ENCODE data around the gene FOXP1.

The FOXP1 gene

GRCh38 chr3:71307991-71308697 is 275.4 kb downstream of the FOXP1 start:
- H3K4me3 ChIP-seq (replicated peaks; ENCODE audit: low read depth, low read length), result no peak overlapping the region
- no peaks in the 10 kb centered on the region for H3K36me3 ChIP-seq (ENCODE audit: control insufficient read depth, insufficient read depth, low read length)
- H3K27me3 ChIP-seq (replicated peaks; ENCODE audit: control insufficient read depth, insufficient read depth, low read length), result no peaks in the 10 kb centered on the region; the same call in 1 of the 2 replicates
- no peak for TF ChIP-seq CTCF (IDR thresholded peaks at IDR 0.05; ENCODE audit: insufficient read depth, low read length, poor library complexity, severe bottlenecking)
- no peak for DNase-seq (ENCODE audit: extremely low read depth, insufficient read length)

- no peaks in the 10 kb centered on the region; the same call in 1 of the 2 replicates for H3K27me3 ChIP-seq (replicated peaks; ENCODE audit: control insufficient read depth, insufficient read depth, low read length)
- DNase-seq (ENCODE audit: extremely low read depth, insufficient read length), result no peak
- H3K36me3 ChIP-seq (ENCODE audit: control insufficient read depth, insufficient read depth, low read length), result no peaks in the 10 kb centered on the region
- no peak for TF ChIP-seq CTCF (IDR thresholded peaks at IDR 0.05; ENCODE audit: insufficient read depth, low read length, poor library complexity, severe bottlenecking)
- H3K4me3 ChIP-seq (replicated peaks; ENCODE audit: low read depth, low read length), result no peak overlapping the region
These were observed 278.0 kb downstream of the FOXP1 start for GRCh38 chr3:71305231-71306206.

GRCh38 chr3:71304684-71305083 is 278.8 kb downstream of the FOXP1 start:
- Histone ChIP-seq H3K36me3 (ENCODE audit: control insufficient read depth, insufficient read depth, low read length) (no peaks in the 10 kb centered on the region), H3K27me3 (replicated peaks; ENCODE audit: control insufficient read depth, insufficient read depth, low read length) (no peaks in the 10 kb centered on the region; the same call in 1 of the 2 replicates), H3K4me3 (replicated peaks; ENCODE audit: low read depth, low read length) (no peak overlapping the region)
- no peak for DNase-seq (ENCODE audit: extremely low read depth, insufficient read length)
- no peak for TF ChIP-seq CTCF (IDR thresholded peaks at IDR 0.05; ENCODE audit: insufficient read depth, low read length, poor library complexity, severe bottlenecking)

GRCh38 chr3:71304247-71304646 is 279.3 kb downstream of the FOXP1 start:
- Histone ChIP-seq H3K36me3 (ENCODE audit: control insufficient read depth, insufficient read depth, low read length) (no peaks in the 10 kb centered on the region), H3K4me3 (replicated peaks; ENCODE audit: low read depth, low read length) (no peak overlapping the region), H3K27me3 (replicated peaks; ENCODE audit: control insufficient read depth, insufficient read depth, low read length) (no peaks in the 10 kb centered on the region; the same call in 1 of the 2 replicates)
- no peak for DNase-seq (ENCODE audit: extremely low read depth, insufficient read length)
- no peak for TF ChIP-seq CTCF (IDR thresholded peaks at IDR 0.05; ENCODE audit: insufficient read depth, low read length, poor library complexity, severe bottlenecking)

GRCh38 chr3:71303627-71304200 is 279.8 kb downstream of the FOXP1 start:
- Histone ChIP-seq H3K4me3 (replicated peaks; ENCODE audit: low read depth, low read length) (no peak overlapping the region), H3K36me3 (ENCODE audit: control insufficient read depth, insufficient read depth, low read length) (no peaks in the 10 kb centered on the region)

More at GRCh38 chr3:71303627-71304200, 279.8 kb downstream of the FOXP1 start:
- no peaks in the 10 kb centered on the region; the same call in 1 of the 2 replicates for H3K27me3 ChIP-seq (replicated peaks; ENCODE audit: control insufficient read depth, insufficient read depth, low read length)
- no peak for TF ChIP-seq CTCF (IDR thresholded peaks at IDR 0.05; ENCODE audit: insufficient read depth, low read length, poor library complexity, severe bottlenecking)
- no peak for DNase-seq (ENCODE audit: extremely low read depth, insufficient read length)
